Measurements from ENCODE around the gene TBC1D22A. TPM values are rescaled to one million over a fixed set of nuclear protein-coding genes. Genes with fewer than 3 reads are reported as not detected.

TBC1D22A gene
- total RNA-seq, 1 donor from 2014 or later: 24.2 TPM

GRCh38 chr22:46738647-46739093, 23.8 kb upstream of the TBC1D22A start:
- DNase-seq (ENCODE audit: low read depth): no peak
- H3K9me3 Mint-ChIP-seq (ENCODE audit: unreplicated experiment): no peaks in the 10 kb centered on the region

GRCh38 chr22:46739094-46739870, 23.2 kb upstream of the TBC1D22A start:
- FAIRE-seq: no peak
- Mint-ChIP-seq H3K27me3 (ENCODE audit: low read depth, unreplicated experiment) (no peaks in the 10 kb centered on the region), H3K27ac (ENCODE audit: unreplicated experiment) (no peak overlapping the region), H3K4me3 (ENCODE audit: unreplicated experiment) (peak overlapping the region; percentile 83), H3K9me3 (ENCODE audit: unreplicated experiment) (no peaks in the 10 kb centered on the region), H3K36me3 (ENCODE audit: low read depth, unreplicated experiment) (peaks cover 2% of the 10 kb centered on the region), H3K4me1 (ENCODE audit: low read depth, unreplicated experiment) (peaks cover 6% of the 10 kb centered on the region)
- H3K27me3 ChIP-seq (ENCODE audit: insufficient read depth, low read length): no peaks in the 10 kb centered on the region
- peaks cover 32% of the 10 kb centered on the region for H4K20me1 ChIP-seq (ENCODE audit: insufficient read depth, low read length)
- H3K4me2 ChIP-seq (ENCODE audit: low read length): peak overlapping the region; percentile 98
- peak overlapping the region; percentile 38 for H3K27ac ChIP-seq (ENCODE audit: low read depth, low read length)
- no peaks in the 10 kb centered on the region for H3K36me3 ChIP-seq (ENCODE audit: insufficient read depth, low read length)
- peak overlapping the region; percentile 76 for H3K9ac ChIP-seq (ENCODE audit: low read length)
- peak overlapping the region; percentile 68 for H2AFZ ChIP-seq (ENCODE audit: low read depth, low read length)
- H3K4me3 ChIP-seq (ENCODE audit: insufficient read depth, low read depth, low read length): peak overlapping the region; percentile 82
- no peaks in the 10 kb centered on the region for H3K9me3 ChIP-seq (ENCODE audit: insufficient read depth, low read depth, low read length)
- H3K79me2 ChIP-seq (ENCODE audit: insufficient read depth, low read length): peaks cover 42% of the 10 kb centered on the region
- TF ChIP-seq EZH2 (IDR thresholded peaks at IDR 0.05; ENCODE audit: insufficient read depth, low read length): no peak
- peak; percentile 7 for TF ChIP-seq CTCF (IDR thresholded peaks at IDR 0.05; ENCODE audit: insufficient read depth, low read depth, low read length)
- DNase-seq (ENCODE audit: low read depth): no peak
- peaks cover 33% of the 10 kb centered on the region for H3K4me1 ChIP-seq (ENCODE audit: insufficient read depth, low read length)

More at GRCh38 chr22:46738647-46739093, 23.8 kb upstream of the TBC1D22A start:
- no peaks in the 10 kb centered on the region for H3K27me3 Mint-ChIP-seq (ENCODE audit: low read depth, unreplicated experiment)
- H3K9me3 ChIP-seq (ENCODE audit: insufficient read depth, low read depth, low read length): no peaks in the 10 kb centered on the region
- peaks cover 6% of the 10 kb centered on the region for H3K4me1 Mint-ChIP-seq (ENCODE audit: low read depth, unreplicated experiment)
- FAIRE-seq: no peak
- H3K4me3 Mint-ChIP-seq (ENCODE audit: unreplicated experiment): peak overlapping the region; percentile 83
- H3K36me3 Mint-ChIP-seq (ENCODE audit: low read depth, unreplicated experiment): peaks cover 2% of the 10 kb centered on the region
- H3K4me1 ChIP-seq (ENCODE audit: insufficient read depth, low read length): peaks cover 36% of the 10 kb centered on the region
- H3K9ac ChIP-seq (ENCODE audit: low read length): peak overlapping the region; percentile 76
- peaks cover 37% of the 10 kb centered on the region for H4K20me1 ChIP-seq (ENCODE audit: insufficient read depth, low read length)
- no peaks in the 10 kb centered on the region for H3K27me3 ChIP-seq (ENCODE audit: insufficient read depth, low read length)
- H3K4me2 ChIP-seq (ENCODE audit: low read length): peak overlapping the region; percentile 98
- no peaks in the 10 kb centered on the region for H3K36me3 ChIP-seq (ENCODE audit: insufficient read depth, low read length)
- peak overlapping the region; percentile 82 for H3K4me3 ChIP-seq (ENCODE audit: insufficient read depth, low read depth, low read length)
- TF ChIP-seq CTCF (IDR thresholded peaks at IDR 0.05; ENCODE audit: insufficient read depth, low read depth, low read length): no peak
- no peak for TF ChIP-seq EZH2 (IDR thresholded peaks at IDR 0.05; ENCODE audit: insufficient read depth, low read length)
- peak overlapping the region; percentile 78 for H3K27ac Mint-ChIP-seq (ENCODE audit: unreplicated experiment)
- H3K27ac ChIP-seq (ENCODE audit: low read depth, low read length): peak overlapping the region; percentile 38
- peak overlapping the region; percentile 68 for H2AFZ ChIP-seq (ENCODE audit: low read depth, low read length)
- H3K79me2 ChIP-seq (ENCODE audit: insufficient read depth, low read length): peaks cover 45% of the 10 kb centered on the region

Data from astrocyte (in vitro differentiated cells and primary cell).